HepG2 (cell line): ENCODE results near the gene CARD19. TPM values are rescaled to one million over a fixed set of nuclear protein-coding genes. Genes with fewer than 3 reads are reported as not detected.

Source experiments
- ATAC-seq: fragments of 200-7000 bp; cut with Tn5 transposase; 3 replicates; pipeline ENCODE4 v1.9.1; 2020; ENCODE audit warnings: mild to moderate bottlenecking, moderate library complexity
- BruUV-seq: library from RNA; stranded (reverse); fragments of 400-500 nt; replicated peaks from 2 replicates; lab custom pipeline; 2021; lab: Mats Ljungman, UMichigan
- CTCF ChIA-PET: fragments of 300-600 bp; formaldehyde crosslinking; extraction: SDS; loops from one replicate; lab custom pipeline; 2021; ENCODE audit warnings: low total read pairs, inconsistent platforms, low intra/inter-chr PET ratio; lab: Yijun Ruan, JAX
- POLR2A ChIA-PET: fragments of 350-600 bp; sonication (Branson Sonifier 250); formaldehyde crosslinking; loops from one replicate; lab custom pipeline; 2020; ENCODE audit warnings: antibody characterized with exemption, inconsistent platforms; lab: Yijun Ruan, JAX
- DNase-seq: peaks from one replicate; pipeline ENCODE4 v3.0.0-alpha.2; 2015; ENCODE audit warnings: low spot score
- FAIRE-seq: peaks from 3 replicates; lab custom pipeline; 2011; peaks lifted over from hg19 to GRCh38; lab: Jason Lieb, UNC
- H2AFZ ChIP-seq: one replicate; pipeline ENCODE4 v1.6.1; 2011; ENCODE audit warnings: low read length, inconsistent platforms
- H3K27ac ChIP-seq: fragments of 300-600 bp; 3 replicates; pipeline ENCODE4 v1.8.0; 2011; ENCODE audit warnings: mixed run types, mild to moderate bottlenecking, mixed read lengths, low read length, inconsistent platforms; ENCODE audit not compliant: insufficient read depth; ENCODE audit errors: extremely low read length
- H3K27me3 ChIP-seq, 2 experiments: fragments of 200-600 bp in 1 of 2; 2 replicates in 1 of 2; 3 replicates in 1 of 2; pipeline versions ENCODE4 v1.6.0 to v1.8.0; 2011; ENCODE audit warnings: low read length in 2 of 2, mild to moderate bottlenecking in 2 of 2, moderate library complexity in 2 of 2, inconsistent platforms in 1 of 2; ENCODE audit not compliant: insufficient read depth in 2 of 2, control insufficient read depth in 1 of 2
- H3K36me3 ChIP-seq, 2 experiments: fragments of 200-600 bp in 1 of 2; replicated peaks in 1 of 2; 2 replicates in 1 of 2; 3 replicates in 1 of 2; pipeline versions ENCODE4 v1.5.1 to v1.8.0; 2011; ENCODE audit warnings: low read length in 2 of 2, inconsistent platforms in 1 of 2; ENCODE audit not compliant: insufficient read depth in 2 of 2, control insufficient read depth in 1 of 2
- H3K4me1 ChIP-seq: 2 replicates; pipeline ENCODE4 v1.5.1; 2012; ENCODE audit warnings: low read length, inconsistent platforms; ENCODE audit not compliant: insufficient read depth
- H3K4me2 ChIP-seq: 2 replicates; pipeline ENCODE4 v1.6.0; 2011; ENCODE audit warnings: low read depth, low read length, inconsistent platforms
- H3K4me3 ChIP-seq, 3 experiments: fragments of 200-600 bp in 1 of 3; sonication (generic), shearing (Covaris generic) in 1 of 3; replicated peaks in 1 of 3; 2 replicates each; pipeline ENCODE4 v1.5.1; 2011 to 2016; ENCODE audit warnings: low read length in 3 of 3, inconsistent platforms in 2 of 3, low read depth in 2 of 3, mild to moderate bottlenecking in 2 of 3, control low read depth in 1 of 3, mixed read lengths in 1 of 3; ENCODE audit not compliant: insufficient read depth in 1 of 3
- H3K79me2 ChIP-seq: one replicate; pipeline ENCODE4 v1.6.1; 2011; ENCODE audit warnings: low read length, inconsistent platforms; ENCODE audit not compliant: insufficient read depth
- H3K9ac ChIP-seq: 2 replicates; pipeline ENCODE4 v1.6.0; 2011; ENCODE audit warnings: mild to moderate bottlenecking, low read depth, low read length, inconsistent platforms; ENCODE audit not compliant: insufficient read depth
- H3K9me3 ChIP-seq: 2 replicates; pipeline ENCODE4 v1.5.1; 2012; ENCODE audit warnings: mild to moderate bottlenecking, low read length
- H4K20me1 ChIP-seq: 2 replicates; pipeline ENCODE4 v1.6.0; 2011; ENCODE audit warnings: inconsistent platforms, mild to moderate bottlenecking, low read length, moderate library complexity; ENCODE audit not compliant: insufficient read depth
- ATF1 ChIP-seq: IDR thresholded peaks from 2 replicates; pipeline ENCODE4 v1.6.1; 2016; ENCODE audit warnings: mild to moderate bottlenecking, control low read depth
- KDM4B ChIP-seq: sonication (generic); formaldehyde crosslinking; IDR thresholded peaks from 2 replicates; pipeline ENCODE4 v1.4.0; 2020; ENCODE audit warnings: missing genetic modification reagents
- KMT2A ChIP-seq: sonication (generic); formaldehyde crosslinking; IDR thresholded peaks from 2 replicates; pipeline ENCODE4 v1.4.0; 2020; ENCODE audit warnings: missing genetic modification reagents
- TBX2 ChIP-seq: sonication (generic); formaldehyde crosslinking; IDR thresholded peaks from 2 replicates; pipeline ENCODE4 v1.5.0; 2020; ENCODE audit warnings: missing genetic modification reagents, mild to moderate bottlenecking, borderline replicate concordance
- ZBTB26 ChIP-seq: IDR thresholded peaks from 2 replicates; pipeline ENCODE4 v1.6.1; 2016; ENCODE audit warnings: missing compliant biosample characterization, missing genetic modification reagents, borderline replicate concordance
- ZFP36L2 ChIP-seq: sonication (generic); formaldehyde crosslinking; IDR thresholded peaks from 2 replicates; pipeline ENCODE4 v1.4.0; 2020; ENCODE audit warnings: missing genetic modification reagents
- ZNF572 ChIP-seq: sonication (generic); formaldehyde crosslinking; IDR thresholded peaks from 2 replicates; pipeline ENCODE4 v1.5.1; 2020; ENCODE audit warnings: mild to moderate bottlenecking, missing genetic modification reagents
- ZNF619 ChIP-seq: sonication (generic); formaldehyde crosslinking; IDR thresholded peaks from 2 replicates; pipeline ENCODE4 v1.4.0; 2020; ENCODE audit warnings: mild to moderate bottlenecking, missing genetic modification reagents
- WGBS: methylation state at CpG from one replicate; pipeline ENCODE4 v1.1.6; 2017; ENCODE audit warnings: low lambda C conversion rate; 5-methylcytosine and 5-hydroxymethylcytosine counted together
- in situ Hi-C: cut with HindIII; loops from 2 replicates; pipeline ENCODE4 v1.10.0; 2017; ENCODE audit warnings: low pct_unique_long_range_greater_than_20kb; ENCODE audit not compliant: extremely low pct_ligation_motif_present
- intact Hi-C: fragments of 100-400 bp; cut with micrococcal nuclease; formaldehyde crosslinking; loops from one replicate; pipeline ENCODE4 v1.10.0; 2022; ENCODE audit not compliant: unreplicated experiment
- polyA plus RNA-seq, 8 experiments: library from polyadenylated mRNA; depleted of rRNA in 3 of 8; stranded (reverse) in 7 of 8; unstranded in 1 of 8; fragments of >200 nt; fragmentation: Illumina TruSeq in 4 of 8; extraction: Trizol in 4 of 8; gene quantifications; 2 replicates each; pipeline versions ENCODE4 v1.2.1 to v1.2.3, GENCODE V29; 2011 to 2016; ENCODE audit warnings: low read depth in 4 of 8, missing spikeins in 1 of 8, mixed read lengths in 1 of 8; ENCODE audit not compliant: insufficient read depth in 1 of 8
- total RNA-seq, 5 experiments: library from RNA; depleted of rRNA; stranded (reverse); fragments of >200 nt; fragmentation: Illumina TruSeq; extraction: Trizol; gene quantifications; 2 replicates each; pipeline ENCODE4 v1.2.3, GENCODE V29; 2016; ENCODE audit warnings: low read depth in 1 of 5
- TF ChIP-seq, protein P1 (sequence below): sonication (generic); formaldehyde crosslinking; IDR thresholded peaks from 2 replicates; pipeline ENCODE4 v1.5.0; 2020; ENCODE audit warnings: missing genetic modification reagents, mild to moderate bottlenecking, borderline replicate concordance
- TF ChIP-seq, protein P2 (sequence below): sonication (generic); formaldehyde crosslinking; conservative IDR thresholded peaks from 2 replicates; pipeline ENCODE4 v1.4.0; 2020; ENCODE audit warnings: missing genetic modification reagents
- TF ChIP-seq, protein P3 (sequence below): fragments of 450-650 bp; IDR thresholded peaks from 2 replicates; pipeline ENCODE4 v1.6.1; 2016

Gene CARD19
- total and polyA plus RNA-seq, 2 of the 13 experiments (the other 11 are each of a cell fraction or from before 2014, with no cell fraction given): 18.4 to 47.2 TPM

DNA sequence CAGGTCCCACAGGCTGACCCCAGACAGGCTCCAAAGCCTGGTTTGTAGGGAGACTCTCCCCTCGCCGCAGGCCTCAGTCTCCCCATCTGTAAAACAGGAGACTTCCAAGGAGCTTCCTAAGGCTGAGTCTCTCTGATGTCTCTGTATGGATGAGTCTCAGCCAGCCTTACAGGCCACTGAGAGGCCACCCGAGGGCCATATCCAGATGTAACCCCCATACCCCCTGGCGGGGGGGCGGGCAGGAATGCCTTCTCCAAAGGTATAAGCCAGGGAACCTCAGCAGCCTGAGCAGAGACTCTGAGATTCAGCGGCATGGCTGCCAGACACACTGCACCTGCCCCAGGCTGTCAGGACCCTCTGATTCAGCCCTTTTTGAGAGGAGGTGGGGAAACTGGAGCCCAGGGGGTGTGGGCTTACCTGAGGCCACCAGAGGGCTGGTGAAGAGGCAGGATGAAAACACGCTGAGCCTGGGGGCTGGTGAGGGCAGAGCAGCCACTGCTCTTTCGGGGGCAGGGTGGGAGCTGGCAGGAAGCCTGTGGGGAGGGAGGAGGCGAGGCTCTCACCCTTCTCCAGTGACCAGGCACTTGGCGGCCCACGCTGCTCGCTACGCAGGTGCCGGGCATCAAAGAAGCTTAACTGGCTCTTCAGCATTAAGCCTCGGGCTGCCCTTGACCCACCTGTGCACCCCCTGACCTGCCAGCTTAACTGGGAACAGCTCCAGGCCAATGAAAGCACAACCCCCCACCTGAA lies 43.1 kb upstream of the CARD19 start:
- ATAC-seq (no peak), FAIRE-seq (no peak), DNase-seq (no peak)
- Histone ChIP-seq H3K9ac (no peak overlapping the region), H3K4me1 (peaks cover 64% of the 10 kb centered on the region), H3K4me2 (0 out of 2 replicates have a peak overlapping the region, but pooled peaks have one; percentile 10), H3K4me3 (no peak overlapping the region; a peak in 1 of 6 replicates), H3K36me3 (no peaks in the 10 kb centered on the region), H3K9me3 (no peaks in the 10 kb centered on the region), H3K27me3 (peaks cover 10 to 39% of the 10 kb centered on the region in 2 experiments; a peak in 3 of 5 replicates), H3K27ac (no peak overlapping the region), H4K20me1 (no peaks in the 10 kb centered on the region), H2AFZ (no peak overlapping the region), H3K79me2 (no peaks in the 10 kb centered on the region)
- ChIA-PET POLR2A (no interaction called here), CTCF (no interaction called here)
- in situ Hi-C loops (no loop called here), intact Hi-C loops (no loop called here)
- TF ChIP-seq, protein P1, sequence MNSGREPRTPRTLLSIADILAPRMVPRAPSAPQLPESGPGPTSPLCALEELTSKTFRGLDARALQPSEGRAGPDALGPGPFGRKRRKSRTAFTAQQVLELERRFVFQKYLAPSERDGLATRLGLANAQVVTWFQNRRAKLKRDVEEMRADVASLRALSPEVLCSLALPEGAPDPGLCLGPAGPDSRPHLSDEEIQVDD: no peak
- no peak for TF ChIP-seq ATF1 (CRISPR knock-in tag)
- no peak for TF ChIP-seq KMT2A (CRISPR knock-in tag)
- TF ChIP-seq ZNF572: no peak
- TF ChIP-seq, protein P2, sequence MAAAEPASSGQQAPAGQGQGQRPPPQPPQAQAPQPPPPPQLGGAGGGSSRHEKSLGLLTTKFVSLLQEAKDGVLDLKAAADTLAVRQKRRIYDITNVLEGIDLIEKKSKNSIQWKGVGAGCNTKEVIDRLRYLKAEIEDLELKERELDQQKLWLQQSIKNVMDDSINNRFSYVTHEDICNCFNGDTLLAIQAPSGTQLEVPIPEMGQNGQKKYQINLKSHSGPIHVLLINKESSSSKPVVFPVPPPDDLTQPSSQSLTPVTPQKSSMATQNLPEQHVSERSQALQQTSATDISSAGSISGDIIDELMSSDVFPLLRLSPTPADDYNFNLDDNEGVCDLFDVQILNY: no peak
- no peak for TF ChIP-seq ZNF619 (CRISPR knock-in tag)
- no peak for TF ChIP-seq ZBTB26 (CRISPR knock-in tag)
- TF ChIP-seq, protein P3, sequence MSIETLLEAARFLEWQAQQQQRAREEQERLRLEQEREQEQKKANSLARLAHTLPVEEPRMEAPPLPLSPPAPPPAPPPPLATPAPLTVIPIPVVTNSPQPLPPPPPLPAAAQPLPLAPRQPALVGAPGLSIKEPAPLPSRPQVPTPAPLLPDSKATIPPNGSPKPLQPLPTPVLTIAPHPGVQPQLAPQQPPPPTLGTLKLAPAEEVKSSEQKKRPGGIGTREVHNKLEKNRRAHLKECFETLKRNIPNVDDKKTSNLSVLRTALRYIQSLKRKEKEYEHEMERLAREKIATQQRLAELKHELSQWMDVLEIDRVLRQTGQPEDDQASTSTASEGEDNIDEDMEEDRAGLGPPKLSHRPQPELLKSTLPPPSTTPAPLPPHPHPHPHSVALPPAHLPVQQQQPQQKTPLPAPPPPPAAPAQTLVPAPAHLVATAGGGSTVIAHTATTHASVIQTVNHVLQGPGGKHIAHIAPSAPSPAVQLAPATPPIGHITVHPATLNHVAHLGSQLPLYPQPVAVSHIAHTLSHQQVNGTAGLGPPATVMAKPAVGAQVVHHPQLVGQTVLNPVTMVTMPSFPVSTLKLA: no peak
- no peak for TF ChIP-seq TBX2 (CRISPR knock-in tag)
- TF ChIP-seq KDM4B: no peak
- TF ChIP-seq ZFP36L2: no peak
- WGBS: 19% methylated on average over 7 of the region's 15 CpGs
- BruUV-seq: no TSS peak
